Smooth muscle cell of the umbilical artery (primary cell): ENCODE measurements around the gene MEP1B. TPM values are rescaled to one million over a fixed set of nuclear protein-coding genes. Genes with fewer than 3 reads are reported as not detected.

Source experiments
- total RNA-seq: library from RNA; depleted of rRNA; stranded (reverse); fragments of >200 nt; gene quantifications from 2 replicates; pipeline ENCODE4 v1.2.3, GENCODE V29; 2014

MEP1B gene
- not detected in 2 replicates for total RNA-seq

GRCh38 chr18:32189790-32190189, at the start of gene MEP1B:
MEP1B (plus strand) TSS chr18:32190039; CDS start chr18:32190071, 32 bp downstream.

Other genes starting within 250 kb of the MEP1B start
- gene TRAPPC8, start 246.9 kb upstream of the MEP1B start, total RNA-seq, result 53.2 and 57.2 TPM in 2 replicates
- gene RNF125, start 171.2 kb upstream of the MEP1B start, total RNA-seq, result 0.23 TPM in 1 of 2 replicates, not detected in the other
- gene RNF138, start 98.2 kb upstream of the MEP1B start, total RNA-seq, result 12.5 and 16.3 TPM in 2 replicates